AG09309 (cell line): ENCODE data around the gene FGF14.
"Not testable (repeated sequence)": the region's sequence is repeated elsewhere in the genome, so short reads cannot be mapped to it uniquely, and the experiment has no call there.

ENCODE experiments used
- DNase-seq: peaks from one replicate; pipeline ENCODE4 v3.0.0-alpha.2; 2010; ENCODE audit warnings: low read depth
- H3K4me3 ChIP-seq: 2 replicates; pipeline ENCODE4 v1.5.1; 2011; ENCODE audit warnings: mild to moderate bottlenecking, low read depth, low read length, moderate library complexity; ENCODE audit not compliant: control insufficient read depth
- TF ChIP-seq, protein P1 (sequence below): IDR thresholded peaks from 2 replicates; pipeline ENCODE4 v1.5.1; 2011; ENCODE audit warnings: mild to moderate bottlenecking, low read depth, low read length, inconsistent platforms; ENCODE audit not compliant: insufficient read depth, control insufficient read depth; ENCODE audit errors: missing control alignments

Gene FGF14

DNA sequence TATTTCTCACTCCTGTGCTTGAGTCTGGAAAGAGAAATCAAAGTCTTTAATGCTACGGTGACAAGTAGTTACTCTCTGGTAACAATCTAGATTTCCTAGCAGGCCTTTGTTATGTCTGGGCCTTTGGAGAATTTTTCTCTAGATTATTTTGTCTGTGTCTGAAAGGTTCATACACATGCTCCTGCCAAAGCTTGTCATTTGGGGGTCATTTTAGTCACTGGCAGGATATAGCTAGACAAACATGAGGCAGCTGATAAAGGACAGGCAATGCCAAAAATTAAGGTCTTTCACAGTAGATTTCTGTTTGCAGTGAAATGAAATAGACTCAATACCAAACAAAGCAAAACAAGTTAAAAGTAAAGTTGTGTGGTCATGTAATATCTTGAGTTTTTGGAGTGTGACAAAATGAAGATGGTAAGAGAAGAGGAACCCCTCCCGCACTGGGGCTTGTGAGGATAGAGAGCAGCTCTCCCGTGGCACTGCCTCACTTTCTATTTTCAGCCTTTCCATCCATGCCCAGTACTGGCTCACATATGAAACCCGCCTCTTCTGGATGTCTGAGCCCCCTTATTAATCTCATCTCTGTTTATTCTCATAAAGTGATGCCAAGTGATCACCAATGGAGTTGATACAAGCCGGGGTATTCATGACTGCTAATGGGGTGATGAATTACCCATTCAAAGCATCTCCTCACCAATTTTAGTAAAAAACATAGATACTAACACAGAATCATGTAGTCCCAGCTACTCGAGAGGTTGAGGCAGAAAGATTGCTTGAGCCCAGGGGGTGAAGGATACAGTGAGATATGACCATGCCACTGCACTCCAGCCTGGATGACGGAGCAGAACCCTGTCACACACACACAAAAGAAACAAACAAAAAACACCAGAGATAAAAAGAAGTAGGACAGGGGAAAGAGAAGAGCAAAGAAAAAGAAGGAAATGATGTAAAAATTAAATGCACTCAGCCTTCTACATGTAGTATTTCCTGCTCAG is 389.3 kb downstream of the FGF14 start:
- DNase-seq = no peak
- TF ChIP-seq, protein P1, sequence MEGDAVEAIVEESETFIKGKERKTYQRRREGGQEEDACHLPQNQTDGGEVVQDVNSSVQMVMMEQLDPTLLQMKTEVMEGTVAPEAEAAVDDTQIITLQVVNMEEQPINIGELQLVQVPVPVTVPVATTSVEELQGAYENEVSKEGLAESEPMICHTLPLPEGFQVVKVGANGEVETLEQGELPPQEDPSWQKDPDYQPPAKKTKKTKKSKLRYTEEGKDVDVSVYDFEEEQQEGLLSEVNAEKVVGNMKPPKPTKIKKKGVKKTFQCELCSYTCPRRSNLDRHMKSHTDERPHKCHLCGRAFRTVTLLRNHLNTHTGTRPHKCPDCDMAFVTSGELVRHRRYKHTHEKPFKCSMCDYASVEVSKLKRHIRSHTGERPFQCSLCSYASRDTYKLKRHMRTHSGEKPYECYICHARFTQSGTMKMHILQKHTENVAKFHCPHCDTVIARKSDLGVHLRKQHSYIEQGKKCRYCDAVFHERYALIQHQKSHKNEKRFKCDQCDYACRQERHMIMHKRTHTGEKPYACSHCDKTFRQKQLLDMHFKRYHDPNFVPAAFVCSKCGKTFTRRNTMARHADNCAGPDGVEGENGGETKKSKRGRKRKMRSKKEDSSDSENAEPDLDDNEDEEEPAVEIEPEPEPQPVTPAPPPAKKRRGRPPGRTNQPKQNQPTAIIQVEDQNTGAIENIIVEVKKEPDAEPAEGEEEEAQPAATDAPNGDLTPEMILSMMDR = no peak
- H3K4me3 ChIP-seq = no peak overlapping the region

DNA sequence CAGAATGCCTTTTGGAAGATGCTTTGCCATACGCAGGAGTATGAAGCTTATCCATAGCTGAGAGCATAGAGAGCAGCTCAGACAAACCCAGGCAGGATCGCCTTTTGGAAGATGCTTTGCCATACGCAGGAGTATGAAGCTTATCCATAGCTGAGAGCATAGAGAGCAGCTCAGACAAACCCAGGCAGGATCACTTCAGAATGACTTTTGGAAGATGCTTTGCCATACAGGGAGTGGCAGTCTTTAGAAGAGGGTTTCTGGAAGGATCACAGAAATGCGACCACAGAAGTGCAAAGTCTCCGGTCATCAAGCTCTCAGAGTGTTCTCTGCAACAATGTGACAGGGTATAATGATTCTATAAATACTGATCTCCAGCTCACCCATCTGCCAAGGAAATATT is 390.4 kb downstream of the FGF14 start:
- not testable (repeated sequence) for DNase-seq, H3K4me3 ChIP-seq

DNA sequence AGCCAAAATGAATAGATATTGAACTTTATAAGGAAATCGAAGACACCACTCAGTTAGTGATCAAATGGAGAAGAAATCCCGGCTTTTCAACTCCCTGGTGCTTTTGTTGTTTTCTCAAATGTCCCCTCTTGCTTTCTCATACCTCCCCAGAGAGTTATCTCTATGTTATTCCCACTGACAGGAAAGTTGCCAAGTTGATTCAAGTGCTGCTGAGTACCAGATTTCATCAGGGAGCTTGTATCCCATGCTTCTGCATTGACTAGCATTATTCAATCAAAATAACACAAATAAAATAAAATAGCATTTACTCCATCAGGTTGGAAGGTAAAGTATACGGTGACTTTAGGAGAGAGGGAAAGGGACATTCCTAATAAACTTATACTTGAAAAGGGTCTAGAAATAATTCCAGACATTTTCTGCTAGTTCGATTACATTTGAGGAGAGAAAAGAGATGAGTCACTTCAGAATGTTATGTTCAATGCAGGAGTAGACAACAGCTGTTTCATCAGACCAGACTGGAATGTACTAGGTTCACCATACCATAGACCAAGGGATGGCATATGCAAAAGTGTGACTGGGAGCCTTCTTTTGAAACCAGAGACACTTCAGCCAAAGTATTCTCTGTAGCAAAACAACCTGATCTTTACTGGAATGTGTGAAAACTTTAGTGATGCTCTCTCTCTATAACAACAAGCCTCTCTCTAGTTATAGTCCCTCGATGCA is 397.8 kb downstream of the FGF14 start:
- no peak overlapping the region for H3K4me3 ChIP-seq
- TF ChIP-seq, protein P1 = no peak
- no peak for DNase-seq

DNA sequence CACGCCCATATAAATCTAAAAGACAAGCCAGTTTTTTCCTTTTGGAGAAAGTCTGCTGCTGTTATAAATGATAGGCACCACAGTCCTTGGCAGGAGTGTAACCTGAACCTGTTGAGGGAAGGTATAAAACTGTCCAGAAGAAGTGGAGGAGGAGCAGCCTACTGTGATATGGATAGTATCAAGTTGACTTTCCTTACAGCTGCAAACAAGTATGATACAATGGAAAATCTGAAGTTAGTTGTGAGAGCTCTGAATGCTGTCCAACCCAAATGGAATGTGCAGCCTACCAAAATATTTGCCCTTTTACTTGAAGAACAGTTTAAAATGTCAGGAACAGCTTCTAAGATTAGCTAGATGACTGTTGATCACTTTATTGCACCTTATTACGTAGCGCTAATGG is 399.6 kb downstream of the FGF14 start:
- no peak overlapping the region for H3K4me3 ChIP-seq
- DNase-seq = no peak
- TF ChIP-seq, protein P1 = no peak

DNA sequence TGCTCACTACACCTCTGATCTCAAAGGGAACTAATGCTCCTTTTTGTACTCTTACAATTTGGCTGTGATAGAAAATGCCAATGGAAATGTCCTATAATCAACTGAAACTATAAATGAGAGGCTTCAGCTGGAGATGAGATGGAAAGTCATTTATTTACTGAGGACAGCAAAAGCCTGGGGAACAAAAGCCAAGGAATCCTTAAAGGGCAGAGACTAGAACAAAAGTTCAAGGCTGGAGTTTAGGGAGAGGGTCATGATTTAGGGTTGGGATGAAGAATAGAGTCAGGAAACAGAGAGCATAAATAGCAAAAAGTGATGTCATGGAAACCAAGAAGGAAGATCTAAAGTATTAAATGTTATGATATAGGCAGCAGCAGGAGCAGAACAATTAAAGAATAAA is 401.1 kb downstream of the FGF14 start:
- no peak overlapping the region for H3K4me3 ChIP-seq
- TF ChIP-seq, protein P1 = no peak
- no peak for DNase-seq

DNA sequence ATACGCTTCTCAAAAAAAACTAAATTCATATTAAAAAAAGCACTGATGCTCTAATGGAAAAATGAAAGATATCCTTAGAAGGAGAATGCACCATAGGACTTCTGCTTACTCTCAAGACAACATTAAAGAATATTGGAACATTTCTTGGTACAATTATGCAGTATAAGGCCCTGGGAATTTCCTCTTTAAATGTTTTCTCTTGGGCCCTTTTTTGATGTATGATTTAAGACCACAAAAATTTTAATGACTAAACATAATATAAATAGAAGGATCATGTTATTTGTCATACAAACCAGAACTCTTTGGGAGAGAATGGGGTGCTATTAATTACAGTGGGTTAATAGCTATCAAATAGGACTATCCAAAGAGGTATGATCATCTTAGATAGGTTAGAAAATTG is 403.7 kb downstream of the FGF14 start:
- no peak overlapping the region for H3K4me3 ChIP-seq
- DNase-seq = no peak
- TF ChIP-seq, protein P1 = no peak

DNA sequence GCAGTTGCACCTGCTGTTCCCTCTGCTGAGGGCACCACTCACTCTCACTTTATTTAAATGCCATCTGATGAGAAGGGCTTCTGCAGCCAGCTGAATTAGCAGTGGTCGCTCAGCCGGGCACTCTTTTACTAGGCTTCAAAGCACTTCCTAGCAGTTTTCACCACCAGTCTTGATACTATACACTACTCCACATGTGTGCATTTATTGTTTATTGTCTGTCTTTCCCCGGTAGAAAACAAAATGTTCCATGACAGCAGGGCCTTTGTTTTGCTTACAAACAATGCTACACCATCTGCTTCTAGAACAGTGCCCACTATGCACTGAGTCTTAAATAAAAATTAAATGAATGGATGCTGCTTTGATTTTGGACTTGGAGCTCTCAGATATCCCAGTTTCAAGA is 404.9 kb downstream of the FGF14 start:
- TF ChIP-seq, protein P1 = no peak
- H3K4me3 ChIP-seq = no peak overlapping the region
- DNase-seq = no peak
